Stimulated activated CD8-positive, alpha-beta memory T cell treated with anti-CD3 and anti-CD28 coated beads, Interleukin-7, amount 100 ng/mL, for 4 hours (primary cell): Measurements from ENCODE around the gene MBOAT2.
"Not testable (repeated sequence)": the region's sequence is repeated elsewhere in the genome, so short reads cannot be mapped to it uniquely, and the experiment has no call there.

Source experiments
- DNase-seq, 2 donors: peaks; one replicate each; pipeline ENCODE4 v3.0.0-alpha.2; 2020; ENCODE audit warnings: low read depth in 2 of 2

MBOAT2 gene

DNA sequence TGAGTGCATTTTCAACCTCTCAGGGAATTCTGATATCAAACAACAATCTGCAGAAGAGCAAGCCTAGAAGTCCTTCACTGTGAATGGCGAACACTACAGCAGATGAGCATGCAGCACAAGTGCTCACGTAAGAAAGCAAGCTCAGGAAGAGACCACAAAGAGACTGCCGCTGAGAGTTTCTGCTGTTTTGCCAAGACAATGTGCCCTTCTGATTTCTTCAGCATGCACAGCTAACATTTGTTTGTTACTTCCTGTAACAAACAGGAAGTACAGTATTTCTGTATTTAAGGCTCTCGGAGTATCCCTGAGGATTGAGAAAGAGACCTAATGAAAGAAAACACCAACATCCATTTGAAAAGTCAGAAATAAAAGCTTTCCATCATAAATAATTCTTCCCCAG lies 45.9 kb downstream of the MBOAT2 start:
- no peak for DNase-seq

DNA sequence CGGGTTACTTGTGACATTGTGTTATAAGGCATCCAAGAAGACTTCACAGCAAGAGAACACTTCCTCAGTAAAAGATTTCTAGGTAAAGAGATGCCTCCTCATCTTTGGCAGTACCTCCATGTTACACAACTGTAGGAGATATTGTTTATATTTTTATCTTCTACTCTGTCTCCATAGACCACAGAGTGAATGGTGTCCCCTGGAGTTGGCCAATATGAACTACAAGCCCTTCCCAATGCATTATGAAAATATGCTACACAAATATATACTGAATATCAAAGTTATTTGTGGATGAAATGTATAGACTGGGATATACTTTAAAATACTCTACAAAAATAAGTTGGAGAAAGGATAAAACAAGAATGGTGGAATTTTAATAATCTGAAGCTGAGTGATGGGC lies 46.7 kb downstream of the MBOAT2 start:
- no peak for DNase-seq

DNA sequence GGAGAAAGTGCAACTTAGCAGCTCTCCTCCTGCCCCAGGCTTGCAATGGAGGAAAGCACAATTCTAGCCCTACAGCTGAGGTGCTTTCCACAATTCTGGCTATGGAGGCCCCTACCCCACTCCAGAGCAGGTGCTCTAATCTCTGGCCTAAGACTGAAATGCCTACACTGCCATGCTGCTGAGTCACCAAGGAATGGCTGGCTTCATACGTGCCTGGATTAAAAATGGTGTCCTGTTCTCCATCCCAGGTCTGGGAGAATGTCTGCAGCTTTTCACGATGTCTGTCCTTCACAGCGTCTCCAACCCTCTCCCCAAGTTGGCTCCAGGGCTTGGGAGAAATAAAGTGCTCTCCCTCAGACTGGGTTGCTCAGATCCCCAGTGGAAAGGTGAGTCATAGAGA lies 48.5 kb downstream of the MBOAT2 start:
- no peak for DNase-seq

DNA sequence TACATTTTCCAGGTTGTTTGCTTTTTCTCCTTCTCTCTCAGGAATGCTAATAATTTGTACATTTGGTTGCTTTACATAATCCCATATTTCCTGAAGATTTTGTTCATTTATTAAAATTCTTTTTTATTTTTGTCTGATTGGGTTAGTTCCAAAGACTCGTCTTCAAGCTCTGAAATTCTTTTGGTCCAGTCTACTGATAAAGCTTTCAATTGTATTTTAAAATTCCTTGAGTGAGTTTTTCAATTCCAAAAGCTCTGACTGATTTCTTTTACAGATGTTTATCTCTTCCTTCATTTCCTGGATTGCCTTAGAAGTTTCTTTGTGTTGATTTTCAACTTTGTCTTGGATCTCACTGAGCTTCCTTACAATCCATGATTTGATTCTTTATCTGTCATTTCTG lies 50.0 kb downstream of the MBOAT2 start:
- DNase-seq = no peak

DNA sequence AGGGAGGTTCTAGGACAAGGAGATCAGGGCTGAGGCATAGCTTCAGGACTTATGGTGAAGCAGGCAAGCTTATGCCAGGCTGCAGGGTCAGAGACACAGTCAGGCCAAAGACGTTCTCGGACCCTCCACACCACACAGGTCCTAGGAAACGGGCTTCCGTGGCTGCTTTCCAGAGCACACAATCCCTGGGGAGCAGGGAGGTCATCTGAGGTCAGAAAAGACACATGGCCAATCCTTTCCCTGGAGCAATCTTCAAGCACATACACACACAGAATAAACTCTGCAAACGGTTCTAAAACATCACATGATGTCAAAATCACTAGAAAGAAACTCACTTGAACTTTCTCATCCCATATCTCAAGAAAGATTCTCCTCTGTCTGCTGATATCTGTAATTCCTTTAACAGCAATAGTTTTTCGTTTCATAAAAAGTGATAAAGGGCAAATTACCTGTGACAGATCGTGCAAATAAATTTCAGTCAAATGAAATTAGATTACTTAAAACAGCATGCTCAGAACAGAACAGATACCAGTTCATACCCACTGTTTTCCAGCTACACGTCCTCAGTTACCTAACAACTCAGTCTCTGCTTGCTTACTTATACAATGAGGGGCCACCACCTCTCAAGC lies 63.9 kb downstream of the MBOAT2 start:
- DNase-seq = no peak

DNA sequence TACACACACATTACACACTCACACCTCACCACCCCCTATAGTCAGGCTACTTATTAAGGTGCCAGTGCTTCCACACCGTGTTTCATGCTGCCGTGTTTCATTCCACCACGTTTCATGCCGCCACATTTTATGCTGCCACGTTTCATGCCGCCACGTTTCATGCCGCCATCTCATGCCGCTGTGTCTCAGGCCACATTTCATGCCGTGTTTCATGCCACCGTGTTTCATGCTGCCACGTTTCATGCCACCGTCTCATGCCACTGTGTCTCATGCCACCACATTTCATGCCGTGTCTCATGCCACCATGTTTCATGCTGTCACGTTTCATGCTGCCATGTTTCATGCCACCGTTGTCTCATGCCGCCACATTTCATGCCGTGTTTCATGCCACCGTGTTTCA lies 65.1 kb downstream of the MBOAT2 start:
- no peak for DNase-seq

DNA sequence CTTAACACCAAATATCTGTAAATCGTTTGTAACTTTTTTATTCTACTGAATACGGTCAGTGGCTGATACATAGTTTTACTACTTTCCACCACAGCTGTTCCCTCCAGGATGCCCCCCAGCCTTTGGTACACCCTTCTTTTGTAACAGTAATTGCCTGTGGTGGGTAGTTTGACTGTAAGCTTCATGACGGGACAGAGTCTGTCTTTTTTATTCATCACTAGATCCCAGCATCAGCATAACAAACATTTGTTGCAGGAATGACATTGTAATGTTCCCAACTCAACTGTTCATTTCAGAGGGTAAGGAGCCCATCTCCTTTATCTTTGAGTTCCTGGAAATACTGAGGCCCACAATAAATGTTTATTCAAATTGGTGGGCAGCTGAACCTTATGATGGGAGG lies 67.5 kb downstream of the MBOAT2 start:
- DNase-seq = no peak

DNA sequence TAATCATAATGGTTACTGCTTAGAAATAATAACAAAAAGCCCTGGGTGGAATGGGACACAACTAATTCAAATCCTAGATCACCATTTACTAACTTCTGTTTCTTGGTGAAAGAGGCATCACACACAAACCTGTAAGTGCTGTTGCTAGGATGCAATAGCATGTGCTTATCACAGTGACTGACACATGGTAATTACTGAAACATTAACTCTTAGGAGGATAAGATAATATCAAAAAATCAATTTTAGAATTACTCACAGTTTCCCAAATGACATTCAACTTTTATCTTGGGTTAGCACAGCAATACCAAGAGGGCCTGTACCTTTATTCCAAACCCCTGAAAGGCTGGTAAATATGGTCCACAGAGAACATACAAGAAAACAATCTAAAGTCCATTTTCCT lies 69.1 kb downstream of the MBOAT2 start:
- no peak for DNase-seq

DNA sequence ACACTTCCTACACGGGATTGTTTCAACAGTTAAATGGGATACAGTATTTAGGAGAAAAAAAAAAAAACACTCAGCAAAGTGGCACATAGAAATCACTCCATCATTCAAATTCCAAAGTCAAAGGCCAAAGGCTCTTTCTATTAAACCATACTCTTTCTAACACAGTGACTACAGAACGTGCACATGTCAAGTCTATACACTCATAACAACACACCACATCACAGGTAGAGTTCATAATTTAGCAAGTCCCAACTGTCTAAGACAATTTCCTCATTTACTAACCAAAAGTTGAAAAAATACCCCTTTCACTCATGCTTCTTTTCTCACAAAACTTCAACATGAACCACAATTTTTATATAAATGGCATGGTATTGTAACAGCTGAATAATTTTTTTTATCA lies 70.8 kb downstream of the MBOAT2 start:
- DNase-seq = no peak

DNA sequence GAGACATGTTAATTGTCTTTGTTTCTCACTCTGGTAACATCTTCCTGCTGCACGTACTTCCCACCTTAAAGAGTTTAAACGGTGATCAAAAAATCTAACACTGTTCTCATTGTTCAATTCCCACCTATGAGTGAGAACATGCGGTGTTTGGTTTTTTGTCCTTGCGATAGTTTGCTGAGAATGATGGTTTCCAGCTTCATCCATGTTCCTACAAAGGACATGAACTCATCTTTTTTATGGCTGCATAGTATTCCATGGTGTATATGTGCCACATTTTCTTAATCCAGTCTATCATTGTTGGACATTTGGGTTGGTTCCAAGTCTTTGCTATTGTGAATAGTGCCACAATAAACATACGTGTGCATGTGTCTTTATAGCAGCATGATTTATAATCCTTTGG lies 73.3 kb downstream of the MBOAT2 start:
- DNase-seq = not testable (repeated sequence)

DNA sequence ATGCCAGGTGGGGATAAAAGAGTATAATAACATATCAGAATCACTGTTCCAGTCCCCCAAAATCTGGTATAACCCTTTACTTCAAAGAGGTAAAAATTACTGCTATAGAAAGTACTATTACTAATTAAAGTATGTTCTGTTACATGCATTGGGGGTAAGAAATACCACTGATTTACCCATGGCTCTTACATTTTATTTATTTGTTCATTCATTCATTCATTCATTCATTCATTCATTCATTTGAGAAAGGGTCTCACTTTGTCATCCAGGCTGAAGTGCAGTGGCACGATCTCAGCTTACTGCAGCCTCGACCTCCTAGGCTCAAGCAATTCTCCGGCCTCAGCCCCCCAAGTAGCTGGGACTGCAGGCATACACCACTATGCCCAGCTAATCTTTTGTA lies 74.4 kb downstream of the MBOAT2 start:
- no peak for DNase-seq

DNA sequence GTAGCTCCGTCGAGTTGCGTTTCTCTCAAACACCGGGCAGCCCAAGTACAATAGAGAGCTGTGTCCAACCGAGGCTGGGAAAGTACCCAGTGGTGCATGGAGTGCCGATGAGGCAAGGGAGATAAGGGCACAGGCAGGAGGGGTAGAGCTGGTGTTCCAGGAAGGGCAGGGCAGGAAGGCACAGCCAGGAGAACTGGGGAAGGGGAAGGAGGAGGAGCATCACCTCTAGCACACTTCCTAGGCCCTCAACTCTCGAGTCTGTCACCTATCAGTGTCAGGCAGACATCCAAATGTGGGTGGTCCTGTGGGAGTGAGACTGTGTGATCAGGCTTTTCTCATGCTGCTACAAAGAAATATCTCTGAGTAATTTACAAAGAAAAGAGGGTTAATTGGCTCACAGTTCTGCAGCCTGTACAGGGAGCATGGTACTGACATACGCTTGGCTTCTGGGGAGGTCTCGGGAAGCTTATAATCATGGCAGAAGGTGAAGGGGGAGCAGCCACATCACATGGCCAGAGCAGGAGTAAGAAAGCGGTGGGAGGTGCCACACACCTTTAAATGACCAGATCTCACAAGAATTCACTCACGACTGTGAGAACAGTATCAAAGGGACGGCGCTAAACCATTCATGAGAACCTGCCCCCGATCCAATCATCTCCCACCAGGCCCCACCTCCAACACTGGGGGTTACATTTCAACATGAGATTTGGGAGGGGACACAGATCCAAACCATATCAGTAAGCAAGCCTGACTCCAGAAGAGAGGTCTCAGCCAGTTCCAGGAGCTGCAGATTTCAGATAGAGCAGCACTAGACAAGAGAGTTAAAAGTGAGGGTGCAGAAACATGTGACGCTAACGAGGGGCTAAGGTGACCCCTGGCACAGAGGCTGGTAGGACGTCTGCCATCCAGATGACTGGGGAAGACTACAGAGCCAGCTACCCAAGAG lies 75.7 kb downstream of the MBOAT2 start:
- DNase-seq = no peak

DNA sequence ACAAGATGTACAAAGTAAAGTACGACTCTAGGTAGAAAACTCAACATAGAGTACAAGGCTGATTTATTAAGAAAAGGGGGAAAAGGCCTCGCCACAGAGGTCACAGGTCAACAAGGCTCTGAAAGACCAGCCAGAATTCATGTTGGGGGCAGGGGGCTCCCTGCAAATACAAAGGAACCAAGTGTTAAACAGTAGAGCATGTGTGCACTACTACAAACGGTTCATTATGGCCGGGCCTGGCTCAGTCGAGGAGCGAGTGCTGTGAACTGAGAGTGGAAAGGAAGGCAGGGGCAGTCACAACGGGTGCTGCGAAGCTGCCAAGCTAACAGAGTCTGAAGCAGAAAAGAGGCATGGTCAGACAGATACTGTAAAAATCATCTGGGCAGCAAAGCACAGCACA lies 77.1 kb downstream of the MBOAT2 start:
- no peak for DNase-seq

DNA sequence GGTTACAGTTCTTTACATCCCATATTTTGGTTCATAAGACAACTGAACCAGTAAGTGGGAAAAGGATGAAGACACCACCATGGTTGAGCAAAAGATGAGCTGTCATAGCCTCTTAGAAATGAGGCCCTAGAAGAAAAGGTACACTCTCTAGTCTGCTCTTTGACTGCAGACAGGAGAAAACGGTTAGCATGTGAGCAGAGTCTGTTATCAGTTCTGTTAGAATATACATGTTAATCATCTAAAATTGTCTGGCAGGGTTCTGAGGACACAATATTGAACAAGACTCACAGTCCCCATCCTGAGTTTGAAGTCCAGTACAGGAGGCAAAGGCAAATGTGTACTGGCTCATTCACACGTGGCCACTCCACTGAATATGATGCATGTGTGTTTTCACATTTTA lies 78.1 kb downstream of the MBOAT2 start:
- DNase-seq = no peak

DNA sequence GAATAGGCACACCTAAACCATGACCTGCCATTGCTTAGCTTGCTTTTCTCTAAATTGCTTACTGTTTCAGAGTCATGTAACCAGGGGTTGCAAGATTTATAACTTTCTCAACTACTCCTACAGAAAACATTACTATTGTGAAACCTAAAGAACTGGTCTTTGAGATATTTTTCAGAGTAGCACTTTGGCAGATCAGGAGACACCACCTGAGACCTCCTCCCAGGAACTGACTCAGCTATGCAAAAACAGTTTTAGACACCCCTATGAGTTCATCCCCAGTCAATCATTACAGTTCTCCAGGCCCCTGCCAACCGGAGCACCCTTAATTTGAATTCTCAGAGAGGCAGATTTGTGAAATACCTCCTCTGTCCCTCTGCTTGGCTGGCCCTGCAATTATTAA lies 80.3 kb downstream of the MBOAT2 start:
- no peak for DNase-seq

DNA sequence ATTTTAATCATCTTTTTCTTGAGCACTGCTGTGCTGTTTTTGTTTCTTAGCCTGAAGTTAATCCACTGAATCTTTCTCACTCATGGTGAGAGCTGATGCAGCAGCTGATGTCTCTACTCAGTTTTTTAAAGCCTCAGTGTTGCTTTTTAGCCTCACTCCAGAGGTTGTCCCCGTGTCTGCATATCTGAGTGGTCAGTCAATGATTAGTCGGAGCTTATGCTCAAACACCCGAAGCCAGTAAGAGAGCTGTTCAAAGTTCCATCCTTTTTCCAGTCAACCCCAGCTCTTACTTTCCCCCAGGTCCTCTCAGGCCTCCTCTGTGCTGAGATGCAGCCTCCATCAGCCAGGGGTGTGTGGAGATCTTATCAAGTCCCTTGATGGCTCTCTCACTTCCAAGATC lies 81.1 kb downstream of the MBOAT2 start:
- DNase-seq = no peak

DNA sequence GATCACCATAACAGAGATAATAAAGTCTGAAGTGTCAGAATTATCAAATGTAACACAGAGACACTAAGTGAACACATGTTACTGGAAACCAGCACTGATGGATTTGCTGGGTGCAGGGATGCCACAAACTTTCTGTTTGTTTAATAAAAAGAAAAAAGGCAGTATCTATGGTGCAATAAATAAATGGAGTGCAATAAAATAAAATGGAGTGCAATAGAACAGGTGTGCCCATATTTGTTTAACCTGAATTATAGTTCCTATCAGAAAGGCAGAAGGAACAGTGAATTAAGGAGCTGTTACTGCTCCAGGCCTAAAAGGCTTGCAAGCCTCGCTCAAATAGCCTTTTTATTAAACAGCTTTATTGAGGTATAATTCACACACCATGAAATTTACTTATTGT lies 85.1 kb downstream of the MBOAT2 start:
- no peak for DNase-seq

DNA sequence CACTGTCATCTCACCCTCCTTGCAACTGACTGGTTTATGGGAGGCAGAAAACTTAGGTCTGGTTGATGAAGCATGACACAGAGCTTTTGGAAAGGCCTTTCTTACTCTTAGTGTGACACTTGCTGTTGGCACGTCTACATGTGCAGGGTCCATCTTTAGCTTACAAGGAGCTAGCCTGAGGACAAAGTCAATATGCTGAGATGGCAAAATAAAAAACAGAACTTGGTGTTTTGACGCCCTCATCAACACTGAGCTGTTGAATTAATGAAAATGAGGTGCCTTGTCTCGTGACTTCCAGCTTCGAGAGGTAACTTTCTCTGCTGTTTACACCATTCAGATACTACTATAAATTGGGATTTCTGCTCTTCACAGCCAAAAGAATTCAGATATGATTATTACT lies 87.5 kb downstream of the MBOAT2 start:
- DNase-seq = no peak

DNA sequence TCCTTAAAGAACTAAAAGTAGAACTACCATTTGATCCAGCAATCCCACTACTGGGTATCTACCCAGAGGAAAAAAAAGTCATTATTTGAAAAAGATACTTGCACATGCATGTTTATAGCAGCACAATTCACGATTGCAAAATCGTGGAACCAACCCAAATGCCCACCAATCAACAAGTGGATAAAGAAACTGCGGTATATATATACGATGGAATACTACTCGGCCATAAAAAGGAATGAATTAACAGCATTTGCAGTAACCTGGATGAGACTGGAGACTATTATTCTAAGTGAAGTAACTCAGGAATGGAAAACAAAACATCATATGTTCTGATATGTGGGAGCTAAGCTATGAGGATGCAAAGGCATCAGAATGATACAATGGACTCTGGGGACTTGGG lies 89.7 kb downstream of the MBOAT2 start:
- DNase-seq = not testable (repeated sequence)

DNA sequence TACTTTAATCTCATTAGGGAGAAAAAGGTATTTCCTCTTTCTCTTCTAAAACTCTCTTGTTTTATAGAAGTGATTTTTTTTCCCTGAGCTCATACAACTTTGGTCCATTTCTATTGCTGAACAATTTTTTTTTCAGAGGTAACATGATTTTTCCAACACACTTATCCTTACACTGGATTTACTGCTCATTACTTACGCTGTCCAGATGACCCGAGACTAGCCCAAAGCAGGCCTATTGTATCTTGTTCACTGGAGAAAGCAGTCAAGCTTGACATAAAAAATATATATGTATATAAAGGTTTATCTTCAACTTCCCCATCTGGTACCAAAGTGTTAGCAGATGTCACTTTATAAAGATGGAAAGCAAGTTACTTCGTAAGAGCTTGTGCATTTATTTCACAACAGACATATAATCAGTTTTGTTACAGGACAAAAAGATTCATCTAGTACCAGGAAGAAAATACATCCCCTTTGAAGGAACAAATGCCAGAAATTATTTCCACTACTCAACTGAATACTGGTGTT lies 95.7 kb downstream of the MBOAT2 start:
- no peak for DNase-seq

DNA sequence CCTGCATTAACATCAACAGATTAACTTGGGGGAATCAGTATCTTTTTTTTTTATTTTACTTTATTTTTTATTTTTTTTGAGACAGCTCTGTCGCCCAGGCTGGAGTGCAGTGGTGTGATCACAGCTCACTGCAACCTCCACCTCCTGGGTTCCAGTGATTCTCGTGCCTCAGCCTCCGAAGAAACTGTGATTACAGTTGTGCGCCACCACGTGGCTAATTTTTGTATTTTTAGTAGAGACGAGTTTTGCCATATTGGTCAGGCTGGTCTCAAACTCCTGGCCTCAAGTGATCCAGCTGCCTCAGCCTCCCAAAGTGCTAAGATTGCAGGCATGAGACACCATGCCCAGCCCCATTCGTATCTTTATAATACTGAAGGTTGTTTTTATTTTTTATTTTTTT lies 99.6 kb downstream of the MBOAT2 start:
- not testable (repeated sequence) for DNase-seq

DNA sequence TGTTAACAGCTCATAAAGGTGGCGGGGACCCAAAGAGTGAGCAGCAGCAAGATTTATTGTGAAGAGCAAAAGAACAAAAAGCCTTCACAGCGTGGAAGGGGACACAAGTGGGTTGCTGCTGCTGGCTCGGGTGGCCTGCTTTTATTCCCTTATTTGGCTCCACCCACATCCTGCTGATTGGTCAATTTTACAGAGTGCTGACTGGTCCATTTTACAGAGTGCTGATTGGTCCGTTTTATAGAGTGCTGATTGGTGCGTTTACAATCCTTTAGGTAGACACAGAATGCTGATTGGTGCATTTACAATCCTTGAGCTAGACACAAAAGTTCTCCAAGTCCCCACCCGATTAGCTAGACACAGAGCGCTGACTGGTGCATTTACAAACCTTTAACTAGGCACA lies 100.7 kb downstream of the MBOAT2 start:
- not testable (repeated sequence) for DNase-seq

DNA sequence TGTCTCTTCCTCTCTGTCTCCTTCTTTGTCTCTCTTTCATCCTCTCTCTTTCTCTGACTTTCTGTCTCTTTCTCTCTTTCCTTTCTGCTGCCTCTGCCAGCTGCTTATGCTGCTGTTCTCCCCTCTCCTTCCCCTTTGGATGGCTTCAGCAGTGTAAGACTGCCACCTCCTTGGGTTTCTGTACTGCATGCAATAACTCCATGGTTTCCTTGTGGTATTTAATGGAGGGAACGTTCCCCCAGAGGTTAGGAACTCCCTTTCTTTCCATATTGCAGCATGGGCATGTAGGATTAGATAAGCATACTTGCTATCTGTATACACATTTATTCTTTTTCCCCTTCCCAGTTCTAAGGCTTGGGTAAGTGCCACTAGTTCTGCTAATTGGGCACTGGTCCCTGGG lies 106.3 kb downstream of the MBOAT2 start:
- not testable (repeated sequence) for DNase-seq
